GM12891 (cell line): Measurements from ENCODE around the gene TMEM101.

Experiments used
- POLR2A ChIP-seq: IDR thresholded peaks from 2 replicates; pipeline ENCODE4 v1.6.1; 2011; ENCODE audit warnings: low read depth, low read length, control low read depth
- POLR2AphosphoS5 ChIP-seq: IDR thresholded peaks from 2 replicates; pipeline ENCODE4 v1.6.1; 2011; ENCODE audit warnings: low read depth, low read length, control low read depth
- TAF1 ChIP-seq: IDR thresholded peaks from 2 replicates; pipeline ENCODE4 v1.6.1; 2011; ENCODE audit warnings: low read depth, low read length, control low read depth

DNA sequence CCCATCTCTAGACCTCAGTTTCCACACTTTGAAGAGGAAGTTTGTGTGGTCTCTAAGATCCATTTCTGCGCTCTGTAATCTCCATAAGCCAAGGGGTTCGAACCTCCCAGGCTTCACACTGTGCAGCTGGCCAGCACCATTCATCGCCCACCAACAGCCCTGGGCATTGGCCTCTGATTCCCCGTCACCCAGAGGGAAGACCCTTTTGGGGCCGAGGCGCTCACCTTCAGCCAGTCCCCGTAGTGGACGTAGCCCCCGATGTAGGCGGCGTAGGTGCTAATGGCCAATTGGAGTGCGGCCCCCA is 678 bp downstream of the TMEM101 start:
- TF ChIP-seq POLR2A (no peak), POLR2AphosphoS5 (no peak), TAF1 (no peak)
